PC-9 (cell line): ENCODE measurements around the gene KLHL1.

ENCODE experiments used
- CTCF ChIP-seq: fragments of 200-600 bp; sonication (generic); conservative IDR thresholded peaks from 2 replicates; pipeline ENCODE4 v1.6.1; 2017; ENCODE audit warnings: mixed run types, antibody characterized with exemption, mild to moderate bottlenecking, moderate library complexity
- EZH2 ChIP-seq: fragments of 200-600 bp; sonication (generic); IDR thresholded peaks from 2 replicates; pipeline ENCODE4 v1.8.0; 2017; ENCODE audit warnings: antibody characterized with exemption, low read depth

GRCh38 chr13:69959046-69959445, 149.2 kb downstream of the KLHL1 start:
- TF ChIP-seq CTCF, result no peak
- TF ChIP-seq EZH2, result no peak
